PC-9 (cell line): ENCODE data around the gene SCD5.

Source experiments
- EZH2 ChIP-seq: fragments of 200-600 bp; sonication (generic); IDR thresholded peaks from 2 replicates; pipeline ENCODE4 v1.8.0; 2017; ENCODE audit warnings: antibody characterized with exemption, low read depth
- TF ChIP-seq, protein P1 (sequence below): fragments of 200-600 bp; sonication (generic); conservative IDR thresholded peaks from 2 replicates; pipeline ENCODE4 v1.6.1; 2017; ENCODE audit warnings: mixed run types, antibody characterized with exemption, mild to moderate bottlenecking, moderate library complexity

DNA sequence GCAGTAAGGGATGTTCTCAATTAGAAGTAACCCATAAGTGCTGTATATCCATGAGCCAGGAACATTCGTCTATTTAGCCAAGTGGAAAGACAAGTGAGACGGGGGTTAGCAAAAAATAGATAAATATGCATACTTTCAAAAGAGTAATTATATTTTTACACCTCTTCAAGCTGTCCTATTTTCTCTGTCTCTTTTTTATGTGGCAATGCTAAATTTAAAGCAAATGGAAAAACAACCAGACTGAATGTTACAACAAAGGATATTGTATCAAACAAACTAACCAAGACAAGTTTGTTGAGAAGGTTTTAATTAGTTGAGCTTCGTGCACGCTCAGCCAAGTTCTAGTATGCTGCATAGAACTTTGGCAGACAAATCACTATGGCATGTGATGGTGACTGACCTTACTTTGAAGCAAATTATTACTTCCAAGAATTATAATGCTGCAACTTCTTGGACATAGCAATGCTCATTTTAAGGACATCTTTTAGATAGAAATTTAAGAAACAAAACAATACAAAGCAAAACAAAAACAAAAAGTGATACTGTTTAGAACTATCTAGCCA is 175.4 kb downstream of the SCD5 start:
- TF ChIP-seq, protein P1, sequence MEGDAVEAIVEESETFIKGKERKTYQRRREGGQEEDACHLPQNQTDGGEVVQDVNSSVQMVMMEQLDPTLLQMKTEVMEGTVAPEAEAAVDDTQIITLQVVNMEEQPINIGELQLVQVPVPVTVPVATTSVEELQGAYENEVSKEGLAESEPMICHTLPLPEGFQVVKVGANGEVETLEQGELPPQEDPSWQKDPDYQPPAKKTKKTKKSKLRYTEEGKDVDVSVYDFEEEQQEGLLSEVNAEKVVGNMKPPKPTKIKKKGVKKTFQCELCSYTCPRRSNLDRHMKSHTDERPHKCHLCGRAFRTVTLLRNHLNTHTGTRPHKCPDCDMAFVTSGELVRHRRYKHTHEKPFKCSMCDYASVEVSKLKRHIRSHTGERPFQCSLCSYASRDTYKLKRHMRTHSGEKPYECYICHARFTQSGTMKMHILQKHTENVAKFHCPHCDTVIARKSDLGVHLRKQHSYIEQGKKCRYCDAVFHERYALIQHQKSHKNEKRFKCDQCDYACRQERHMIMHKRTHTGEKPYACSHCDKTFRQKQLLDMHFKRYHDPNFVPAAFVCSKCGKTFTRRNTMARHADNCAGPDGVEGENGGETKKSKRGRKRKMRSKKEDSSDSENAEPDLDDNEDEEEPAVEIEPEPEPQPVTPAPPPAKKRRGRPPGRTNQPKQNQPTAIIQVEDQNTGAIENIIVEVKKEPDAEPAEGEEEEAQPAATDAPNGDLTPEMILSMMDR: no peak
- no peak for TF ChIP-seq EZH2
